Measurements from ENCODE around the gene TMEM271. TPM values are rescaled to one million over a fixed set of nuclear protein-coding genes. Genes with fewer than 3 reads are reported as not detected.

TMEM271 gene
- total and polyA plus RNA-seq, 2 donors (not counting 3 experiments of a cell fraction or from before 2014, with no cell fraction given) = not detected

DNA sequence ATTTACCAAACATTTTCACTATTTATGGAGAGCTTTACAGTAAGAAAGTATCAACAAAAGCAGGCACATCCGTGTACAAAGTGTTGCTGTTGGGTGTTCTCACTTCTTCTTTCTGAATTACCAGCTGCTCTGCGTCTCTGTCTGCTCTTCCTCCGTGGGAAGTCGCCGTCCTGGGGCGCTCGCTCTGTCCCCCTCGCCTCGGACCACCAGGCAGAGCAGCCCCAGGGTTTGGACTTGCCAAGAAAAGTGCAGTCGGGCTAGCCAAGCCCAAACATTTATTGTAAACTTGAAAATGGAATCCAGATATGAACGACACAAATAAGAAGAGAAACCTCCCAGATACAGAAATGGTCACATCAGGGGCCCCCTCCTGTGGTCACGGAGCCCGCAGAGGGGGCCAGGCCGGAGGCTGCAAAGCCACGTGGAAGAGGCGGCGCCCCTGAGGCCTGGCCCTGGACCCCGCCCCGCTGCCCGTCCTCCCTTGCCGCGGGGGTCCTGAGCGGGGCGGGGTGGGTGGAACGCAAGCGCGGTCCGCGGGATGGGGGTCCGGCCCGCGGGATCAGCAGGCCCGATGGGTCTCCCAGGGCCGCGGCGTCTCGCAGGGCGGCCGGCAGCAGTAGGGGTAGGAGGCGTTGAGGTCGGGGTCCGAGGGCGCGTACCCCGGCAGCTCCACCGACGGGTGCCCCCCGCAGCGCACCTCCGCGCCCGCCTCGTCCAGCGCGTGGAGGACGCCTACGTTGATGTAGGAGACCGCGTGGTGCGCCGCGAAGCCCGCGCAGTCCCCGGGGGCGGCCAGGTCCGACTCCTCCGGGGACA lies 1.5 kb downstream of the TMEM271 start:
- Histone ChIP-seq H3K9ac (replicated peaks; ENCODE audit: extremely low read depth, insufficient read depth, low read length) (no peak overlapping the region), H3K27ac (ENCODE audit: insufficient read depth, low read depth, low read length) (no peak overlapping the region), H3K9me1 (replicated peaks; ENCODE audit: control insufficient read depth, extremely low read depth, insufficient read depth, low read length) (no peaks in the 10 kb centered on the region), H2AFZ (ENCODE audit: low read depth, low read length) (no peak overlapping the region), H3K79me2 (ENCODE audit: control insufficient read depth, insufficient read depth, low read length) (no peaks in the 10 kb centered on the region), H3K36me3 (ENCODE audit: control insufficient read depth in 2 of 2, extremely low read depth in 1 of 2, insufficient read depth in 2 of 2, low read length in 2 of 2) (no peaks in the 10 kb centered on the region), H3K4me1 (ENCODE audit: control insufficient read depth, extremely low read depth, insufficient read depth, low read length) (no peaks in the 10 kb centered on the region), H3K27me3 (ENCODE audit: control insufficient read depth in 2 of 2, insufficient read depth in 2 of 2, low read length in 2 of 2) (peaks cover 35 to 45% of the 10 kb centered on the region in 2 experiments), H3K4me3 (replicated peaks in 1 of 3; ENCODE audit: insufficient read depth in 1 of 3, low read depth in 1 of 3, low read length in 3 of 3) (no peak overlapping the region), H4K20me1 (replicated peaks; ENCODE audit: control insufficient read depth, extremely low read depth, insufficient read depth, low read length) (no peaks in the 10 kb centered on the region), H3K4me2 (ENCODE audit: insufficient read depth, low read length) (no peak overlapping the region), H3K9me3 (replicated peaks; ENCODE audit: control insufficient read depth, insufficient read depth, low read length) (no peaks in the 10 kb centered on the region)
- ChIA-PET POLR2A (no interaction called here), CTCF (no interaction called here)
- no peak for TF ChIP-seq EZH2 (IDR thresholded peaks at IDR 0.05; ENCODE audit: borderline replicate concordance, low read depth, low read length, severe bottlenecking)
- TF ChIP-seq POLR2A (IDR thresholded peaks at IDR 0.05; ENCODE audit: low read depth, low read length) = no peak
- TF ChIP-seq, protein P1, sequence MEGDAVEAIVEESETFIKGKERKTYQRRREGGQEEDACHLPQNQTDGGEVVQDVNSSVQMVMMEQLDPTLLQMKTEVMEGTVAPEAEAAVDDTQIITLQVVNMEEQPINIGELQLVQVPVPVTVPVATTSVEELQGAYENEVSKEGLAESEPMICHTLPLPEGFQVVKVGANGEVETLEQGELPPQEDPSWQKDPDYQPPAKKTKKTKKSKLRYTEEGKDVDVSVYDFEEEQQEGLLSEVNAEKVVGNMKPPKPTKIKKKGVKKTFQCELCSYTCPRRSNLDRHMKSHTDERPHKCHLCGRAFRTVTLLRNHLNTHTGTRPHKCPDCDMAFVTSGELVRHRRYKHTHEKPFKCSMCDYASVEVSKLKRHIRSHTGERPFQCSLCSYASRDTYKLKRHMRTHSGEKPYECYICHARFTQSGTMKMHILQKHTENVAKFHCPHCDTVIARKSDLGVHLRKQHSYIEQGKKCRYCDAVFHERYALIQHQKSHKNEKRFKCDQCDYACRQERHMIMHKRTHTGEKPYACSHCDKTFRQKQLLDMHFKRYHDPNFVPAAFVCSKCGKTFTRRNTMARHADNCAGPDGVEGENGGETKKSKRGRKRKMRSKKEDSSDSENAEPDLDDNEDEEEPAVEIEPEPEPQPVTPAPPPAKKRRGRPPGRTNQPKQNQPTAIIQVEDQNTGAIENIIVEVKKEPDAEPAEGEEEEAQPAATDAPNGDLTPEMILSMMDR (IDR thresholded peaks at IDR 0.05; ENCODE audit: extremely low read depth in 1 of 2, insufficient read depth in 1 of 2, low read depth in 1 of 2, low read length in 2 of 2) = no peak
- no peak for TF ChIP-seq FOS (IDR thresholded peaks at IDR 0.05; ENCODE audit: borderline replicate concordance, insufficient read depth, low read length)
- TF ChIP-seq, protein P2, sequence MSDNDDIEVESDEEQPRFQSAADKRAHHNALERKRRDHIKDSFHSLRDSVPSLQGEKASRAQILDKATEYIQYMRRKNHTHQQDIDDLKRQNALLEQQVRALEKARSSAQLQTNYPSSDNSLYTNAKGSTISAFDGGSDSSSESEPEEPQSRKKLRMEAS (IDR thresholded peaks at IDR 0.05; ENCODE audit: insufficient read depth, insufficient read length) = no peak
- TF ChIP-seq MYC (IDR thresholded peaks at IDR 0.05; ENCODE audit: low read depth, low read length) = no peak
- TF ChIP-seq GATA2 (IDR thresholded peaks at IDR 0.05; ENCODE audit: insufficient read depth, insufficient read length, low read depth, low read length) = no peak
- TF ChIP-seq JUN (IDR thresholded peaks at IDR 0.05; ENCODE audit: borderline replicate concordance, insufficient read depth, insufficient read length, low read depth) = no peak
- no peak for TF ChIP-seq POLR2AphosphoS5 (IDR thresholded peaks at IDR 0.05; ENCODE audit: insufficient read depth, low read depth, low read length)
- no TSS peak for BruUV-seq (replicated peaks)
- intact Hi-C loops (cut with micrococcal nuclease) = no loop called here
- DNase-seq (ENCODE audit: low read depth, low spot score) (no peak), FAIRE-seq (no peak)
- dilution Hi-C loops (cut with MboI; ENCODE audit: extremely low pct_ligation_motif_present, low sequenced_read_pairs) = no loop called here

Measured in endothelial cell of umbilical vein (primary cell).